Naive B cell (primary cell): ENCODE measurements around the gene ADRA1B. TPM values are rescaled to one million over a fixed set of nuclear protein-coding genes. Genes with fewer than 3 reads are reported as not detected.

ENCODE experiments used
- polyA plus RNA-seq, 6 donors: library from polyadenylated mRNA; unstranded; fragments of 300-500 nt; fragmentation: Illumina TruSeq; gene quantifications; one replicate each; pipeline ENCODE4 v1.2.3, GENCODE V29; 2021; ENCODE audit warnings: low read depth in 6 of 6

The ADRA1B gene
- polyA plus RNA-seq, 6 donors from 2014 or later, result not detected

Other genes starting within 250 kb of the ADRA1B start
- 100 to 1,000 TPM in 2 of 6 donors, 10 to 100 TPM in 4; 85.2 to 153 (median 96.7) TPM for gene TTC1, start 92.7 kb downstream of the ADRA1B start, polyA plus RNA-seq
- 10 to 100 TPM in 5 of 6 donors, 1 to 10 TPM in 1; 8.4 to 44.8 (median 36.0) TPM for gene PWWP2A, start 203.0 kb downstream of the ADRA1B start, polyA plus RNA-seq